T-helper 1 cell treated with Interleukin-12 subunit alpha and Interleukin-12 subunit beta and Interleukin-4 antibody, amounts not matched to agents 30 μg/mL and 1 μg/mL, for 36 hours (primary cell): ENCODE results near the gene HJURP.
A peak's percentile ranks its signal among the peaks of the same experiment; 100 is the strongest.

Experiments
- H3K27ac Mint-ChIP-seq: one replicate; pipeline ENCODE4 v1.8.0; 2021; ENCODE audit warnings: mild to moderate bottlenecking, mixed read lengths
- H3K27me3 Mint-ChIP-seq: one replicate; pipeline ENCODE4 v1.8.0; 2021; ENCODE audit warnings: low read depth, mixed read lengths
- H3K36me3 Mint-ChIP-seq: one replicate; pipeline ENCODE4 v1.8.0; 2021; ENCODE audit warnings: low read depth, mixed read lengths
- H3K4me1 Mint-ChIP-seq: one replicate; pipeline ENCODE4 v1.8.0; 2021; ENCODE audit warnings: low read depth, mixed read lengths
- H3K4me3 Mint-ChIP-seq: one replicate; pipeline ENCODE4 v1.8.0; 2021; ENCODE audit warnings: mild to moderate bottlenecking, moderate library complexity, mixed read lengths
- H3K9me3 Mint-ChIP-seq: one replicate; pipeline ENCODE4 v1.8.0; 2021; ENCODE audit warnings: mixed read lengths

HJURP gene

GRCh38 chr2:233840520-233840919 lies 13.8 kb downstream of the HJURP start:
- no peak overlapping the region for H3K27ac Mint-ChIP-seq
- H3K4me1 Mint-ChIP-seq = peaks cover 40% of the 10 kb centered on the region
- no peaks in the 10 kb centered on the region for H3K9me3 Mint-ChIP-seq
- no peak overlapping the region for H3K4me3 Mint-ChIP-seq
- peaks cover 73% of the 10 kb centered on the region for H3K36me3 Mint-ChIP-seq
- no peaks in the 10 kb centered on the region for H3K27me3 Mint-ChIP-seq

GRCh38 chr2:233839447-233839820 lies 14.9 kb downstream of the HJURP start:
- peaks cover 40% of the 10 kb centered on the region for H3K4me1 Mint-ChIP-seq
- H3K36me3 Mint-ChIP-seq = peaks cover 78% of the 10 kb centered on the region
- peak overlapping the region; percentile 7 for H3K27ac Mint-ChIP-seq

GRCh38 chr2:233838726-233839446 lies 15.4 kb downstream of the HJURP start:
- H3K9me3 Mint-ChIP-seq = no peaks in the 10 kb centered on the region
- no peaks in the 10 kb centered on the region for H3K27me3 Mint-ChIP-seq
- H3K4me3 Mint-ChIP-seq = no peak overlapping the region
- H3K27ac Mint-ChIP-seq = peak overlapping the region; percentile 7
- peaks cover 76% of the 10 kb centered on the region for H3K36me3 Mint-ChIP-seq
- H3K4me1 Mint-ChIP-seq = peaks cover 39% of the 10 kb centered on the region

More at GRCh38 chr2:233839447-233839820, 14.9 kb downstream of the HJURP start:
- H3K4me3 Mint-ChIP-seq = no peak overlapping the region
- no peaks in the 10 kb centered on the region for H3K9me3 Mint-ChIP-seq
- no peaks in the 10 kb centered on the region for H3K27me3 Mint-ChIP-seq

GRCh38 chr2:233838251-233838650 lies 16.1 kb downstream of the HJURP start:
- H3K27ac Mint-ChIP-seq = peak overlapping the region; percentile 79
- H3K4me3 Mint-ChIP-seq = peak overlapping the region; percentile 52
- H3K9me3 Mint-ChIP-seq = no peaks in the 10 kb centered on the region
- no peaks in the 10 kb centered on the region for H3K27me3 Mint-ChIP-seq
- H3K36me3 Mint-ChIP-seq = peaks cover 70% of the 10 kb centered on the region
- H3K4me1 Mint-ChIP-seq = peaks cover 33% of the 10 kb centered on the region

- Mint-ChIP-seq H3K27me3 (no peaks in the 10 kb centered on the region), H3K36me3 (peaks cover 65% of the 10 kb centered on the region), H3K9me3 (no peaks in the 10 kb centered on the region), H3K27ac (no peak overlapping the region), H3K4me1 (peaks cover 33% of the 10 kb centered on the region), H3K4me3 (no peak overlapping the region)
Observed at GRCh38 chr2:233837694-233838229, 16.6 kb downstream of the HJURP start.

GRCh38 chr2:233836359-233836758 lies 18.0 kb downstream of the HJURP start:
- H3K27ac Mint-ChIP-seq = no peak overlapping the region
- peaks cover 51% of the 10 kb centered on the region for H3K36me3 Mint-ChIP-seq
- no peak overlapping the region for H3K4me3 Mint-ChIP-seq
- peaks cover 26% of the 10 kb centered on the region for H3K4me1 Mint-ChIP-seq
- no peaks in the 10 kb centered on the region for H3K27me3 Mint-ChIP-seq
- H3K9me3 Mint-ChIP-seq = no peaks in the 10 kb centered on the region

GRCh38 chr2:233835230-233836186 lies 18.8 kb downstream of the HJURP start:
- peaks cover 44% of the 10 kb centered on the region for H3K36me3 Mint-ChIP-seq
- H3K27ac Mint-ChIP-seq = no peak overlapping the region
- H3K4me1 Mint-ChIP-seq = peaks cover 22% of the 10 kb centered on the region
- no peaks in the 10 kb centered on the region for H3K9me3 Mint-ChIP-seq
- no peak overlapping the region for H3K4me3 Mint-ChIP-seq
- no peaks in the 10 kb centered on the region for H3K27me3 Mint-ChIP-seq

- peaks cover 29% of the 10 kb centered on the region for H3K36me3 Mint-ChIP-seq
- H3K9me3 Mint-ChIP-seq = no peaks in the 10 kb centered on the region
- H3K4me3 Mint-ChIP-seq = no peak overlapping the region
- H3K27me3 Mint-ChIP-seq = no peaks in the 10 kb centered on the region
- H3K27ac Mint-ChIP-seq = no peak overlapping the region
- peaks cover 8% of the 10 kb centered on the region for H3K4me1 Mint-ChIP-seq
Observed at GRCh38 chr2:233833345-233833744, 21.0 kb downstream of the HJURP start.

- Mint-ChIP-seq H3K27ac (no peak overlapping the region), H3K36me3 (peaks cover 24% of the 10 kb centered on the region), H3K9me3 (no peaks in the 10 kb centered on the region), H3K27me3 (no peaks in the 10 kb centered on the region), H3K4me3 (no peak overlapping the region), H3K4me1 (peaks cover 3% of the 10 kb centered on the region)
Observed at GRCh38 chr2:233832869-233833311, 21.4 kb downstream of the HJURP start.

- Mint-ChIP-seq H3K36me3 (peaks cover 19% of the 10 kb centered on the region), H3K4me1 (peaks cover 3% of the 10 kb centered on the region), H3K27me3 (no peaks in the 10 kb centered on the region), H3K4me3 (no peak overlapping the region), H3K9me3 (no peaks in the 10 kb centered on the region), H3K27ac (no peak overlapping the region)
Observed at GRCh38 chr2:233832414-233832813, 21.9 kb downstream of the HJURP start.

GRCh38 chr2:233831861-233832260 lies 22.5 kb downstream of the HJURP start:
- Mint-ChIP-seq H3K4me3 (no peak overlapping the region), H3K4me1 (no peaks in the 10 kb centered on the region), H3K27me3 (no peaks in the 10 kb centered on the region), H3K9me3 (no peaks in the 10 kb centered on the region), H3K27ac (no peak overlapping the region), H3K36me3 (peaks cover 16% of the 10 kb centered on the region)

- H3K4me1 Mint-ChIP-seq = no peaks in the 10 kb centered on the region
- H3K4me3 Mint-ChIP-seq = no peak overlapping the region
- peaks cover 11% of the 10 kb centered on the region for H3K36me3 Mint-ChIP-seq
- H3K9me3 Mint-ChIP-seq = no peaks in the 10 kb centered on the region
- no peak overlapping the region for H3K27ac Mint-ChIP-seq
- peaks cover 2% of the 10 kb centered on the region for H3K27me3 Mint-ChIP-seq
Observed at GRCh38 chr2:233831011-233831721, 23.2 kb downstream of the HJURP start.

- Mint-ChIP-seq H3K9me3 (no peaks in the 10 kb centered on the region), H3K4me3 (no peak overlapping the region), H3K36me3 (peaks cover 9% of the 10 kb centered on the region), H3K4me1 (no peaks in the 10 kb centered on the region), H3K27me3 (peaks cover 8% of the 10 kb centered on the region), H3K27ac (no peak overlapping the region)
Observed at GRCh38 chr2:233830111-233830802, 24.1 kb downstream of the HJURP start.
